ENCODE data around the gene SPHK1. TPM values are rescaled to one million over a fixed set of nuclear protein-coding genes. Genes with fewer than 3 reads are reported as not detected.

SPHK1 gene
- total and polyA plus RNA-seq, 11 donors = 2.6 to 20.5 (median 4.6) TPM

- Histone ChIP-seq H3K4me3 (no peak overlapping the region), H3K9me3 (no peaks in the 10 kb centered on the region), H3K27ac (peak overlapping the region in 10 of 12 donors; percentile 28 to 77 (median 56)), H3K27me3 (no peaks in the 10 kb centered on the region), H3K4me1 (peaks cover 0 to 74% (median 35%) of the 10 kb centered on the region in 12 donors), H3K36me3 (no peaks in the 10 kb centered on the region)
- TF ChIP-seq POLR2A (IDR thresholded peaks at IDR 0.05) (no peak), CTCF (IDR thresholded peaks at IDR 0.05) (peak in 9 of 12 donors; percentile 9 to 54 (median 35))
- ATAC-seq (peak in 1 of 4 donors; percentile 41), DNase-seq (no peak)
- WGBS, 4 donors = 64 to 72% (median 71%) methylated on average over 3 of the region's 3 CpGs
- intact Hi-C loops (cut with DNase I) = no loop called here
Measured at GRCh38 chr17:76432712-76433336, 48.4 kb downstream of the SPHK1 start.

- no peaks in the 10 kb centered on the region for H3K27me3 ChIP-seq
- DNase-seq (no peak), ATAC-seq (no peak)
- H3K9me3 ChIP-seq = no peaks in the 10 kb centered on the region
- H3K4me3 ChIP-seq = no peak overlapping the region
- no peaks in the 10 kb centered on the region for H3K36me3 ChIP-seq
- peaks cover 0 to 72% (median 31%) of the 10 kb centered on the region in 12 donors for H3K4me1 ChIP-seq
- 92 to 99% (median 96%) methylated on average over 9 of the region's 9 CpGs for WGBS, 4 donors
- peak overlapping the region in 1 of 12 donors; percentile 34 for H3K27ac ChIP-seq
- intact Hi-C loops (cut with DNase I) = no loop called here
- TF ChIP-seq CTCF (IDR thresholded peaks at IDR 0.05) (no peak), POLR2A (IDR thresholded peaks at IDR 0.05) (no peak)
Measured at GRCh38 chr17:76433693-76434092, 49.3 kb downstream of the SPHK1 start.

GRCh38 chr17:76434870-76435269, 50.5 kb downstream of the SPHK1 start:
- intact Hi-C loops (cut with DNase I) = no loop called here
- Histone ChIP-seq H3K27me3 (no peaks in the 10 kb centered on the region), H3K27ac (peak overlapping the region in 3 of 12 donors; percentile 8 to 54 (median 34)), H3K4me3 (no peak overlapping the region), H3K9me3 (no peaks in the 10 kb centered on the region), H3K36me3 (no peaks in the 10 kb centered on the region), H3K4me1 (peaks cover 0 to 72% (median 35%) of the 10 kb centered on the region in 12 donors)
- TF ChIP-seq POLR2A (IDR thresholded peaks at IDR 0.05) = no peak
- no peak for TF ChIP-seq CTCF (IDR thresholded peaks at IDR 0.05)
- 74 to 79% (median 79%) methylated on average over 7 of the region's 7 CpGs for WGBS, 4 donors
- ATAC-seq (peak in 3 of 4 donors; percentile 33 to 74 (median 63)), DNase-seq (peak in 1 of 5 donors; percentile 79)

GRCh38 chr17:76435751-76436150, 51.3 kb downstream of the SPHK1 start:
- ATAC-seq (peak in 1 of 4 donors; percentile 9), DNase-seq (no peak)
- no peaks in the 10 kb centered on the region for H3K9me3 ChIP-seq
- H3K36me3 ChIP-seq = no peaks in the 10 kb centered on the region
- peaks cover 0 to 73% (median 40%) of the 10 kb centered on the region in 12 donors for H3K4me1 ChIP-seq
- intact Hi-C loops (cut with DNase I) = no loop called here
- TF ChIP-seq POLR2A (IDR thresholded peaks at IDR 0.05) (no peak), CTCF (IDR thresholded peaks at IDR 0.05) (no peak)
- no peaks in the 10 kb centered on the region for H3K27me3 ChIP-seq
- 86 to 92% (median 89%) methylated on average over 7 to 11 of the region's 11 CpGs for WGBS, 4 donors
- H3K27ac ChIP-seq = peak overlapping the region in 2 of 12 donors; percentile 18 to 34
- H3K4me3 ChIP-seq = no peak overlapping the region

Other genes with a start within 250 kb of the SPHK1 start
- not detected for gene FOXJ1, start 243.4 kb upstream of the SPHK1 start, total RNA-seq
- not detected for gene FOXJ1, start 243.4 kb upstream of the SPHK1 start, polyA plus RNA-seq
- gene RNF157, start 144.1 kb upstream of the SPHK1 start, total RNA-seq = 1 to 10 TPM; 3.9 to 7.4 (median 5.2) TPM
- gene RNF157, start 144.1 kb upstream of the SPHK1 start, polyA plus RNA-seq = 1 to 10 TPM; 3.6 to 5.5 TPM
- gene UBALD2, start 119.3 kb upstream of the SPHK1 start, total RNA-seq = 10 to 100 TPM in 8 of 9 donors, 1 to 10 TPM in 1; 8.5 to 49.8 (median 24.5) TPM
- gene UBALD2, start 119.3 kb upstream of the SPHK1 start, polyA plus RNA-seq = 10 to 100 TPM; 12.5 to 18.5 TPM
- 1 to 10 TPM; 1.0 to 2.7 (median 1.6) TPM for gene QRICH2, start 76.3 kb upstream of the SPHK1 start, total RNA-seq
- 1 to 10 TPM; 2.1 to 2.7 TPM for gene QRICH2, start 76.3 kb upstream of the SPHK1 start, polyA plus RNA-seq
- 10 to 100 TPM; 28.2 to 39.7 (median 30.9) TPM for gene PRPSAP1, start 30.7 kb upstream of the SPHK1 start, total RNA-seq
- gene PRPSAP1, start 30.7 kb upstream of the SPHK1 start, polyA plus RNA-seq = 10 to 100 TPM; 22.7 to 36.1 TPM
- gene UBE2O, start 68.5 kb downstream of the SPHK1 start, total RNA-seq = 10 to 100 TPM; 23.0 to 36.1 (median 31.8) TPM
- 10 to 100 TPM; 16.0 to 19.3 TPM for gene UBE2O, start 68.5 kb downstream of the SPHK1 start, polyA plus RNA-seq
- not detected for gene AANAT, start 83.0 kb downstream of the SPHK1 start, total RNA-seq
- under 1 TPM in 1 of 2 donors, not detected in 1; 0.19 TPM for gene AANAT, start 83.0 kb downstream of the SPHK1 start, polyA plus RNA-seq
- 10 to 100 TPM in 7 of 9 donors, 1 to 10 TPM in 2; 6.3 to 49.4 (median 14.1) TPM for gene RHBDF2, start 116.8 kb downstream of the SPHK1 start, total RNA-seq
- 10 to 100 TPM; 11.7 to 18.3 TPM for gene RHBDF2, start 116.8 kb downstream of the SPHK1 start, polyA plus RNA-seq
- gene CYGB, start 153.1 kb downstream of the SPHK1 start, total RNA-seq = 10 to 100 TPM; 11.8 to 37.9 (median 21.9) TPM
- gene CYGB, start 153.1 kb downstream of the SPHK1 start, polyA plus RNA-seq = 10 to 100 TPM; 16.7 to 25.9 TPM
- 1 to 10 TPM; 1.1 to 4.9 (median 2.7) TPM for gene PRCD, start 155.4 kb downstream of the SPHK1 start, total RNA-seq
- 1 to 10 TPM; 1.2 to 7.6 TPM for gene PRCD, start 155.4 kb downstream of the SPHK1 start, polyA plus RNA-seq
- 1 to 10 TPM; 3.3 to 7.8 (median 5.6) TPM for gene ST6GALNAC2, start 201.3 kb downstream of the SPHK1 start, total RNA-seq
- 1 to 10 TPM; 2.1 to 2.3 TPM for gene ST6GALNAC2, start 201.3 kb downstream of the SPHK1 start, polyA plus RNA-seq